ENCODE measurements around the gene PAX7. TPM values are rescaled to one million over a fixed set of nuclear protein-coding genes. Genes with fewer than 3 reads are reported as not detected.
A peak's percentile ranks its signal among the peaks of the same experiment; 100 is the strongest.

PAX7 gene
- polyA plus RNA-seq, 2 of the 4 experiments (the other 2 are of a cell fraction), result 0.23 to 0.48 TPM

DNA sequence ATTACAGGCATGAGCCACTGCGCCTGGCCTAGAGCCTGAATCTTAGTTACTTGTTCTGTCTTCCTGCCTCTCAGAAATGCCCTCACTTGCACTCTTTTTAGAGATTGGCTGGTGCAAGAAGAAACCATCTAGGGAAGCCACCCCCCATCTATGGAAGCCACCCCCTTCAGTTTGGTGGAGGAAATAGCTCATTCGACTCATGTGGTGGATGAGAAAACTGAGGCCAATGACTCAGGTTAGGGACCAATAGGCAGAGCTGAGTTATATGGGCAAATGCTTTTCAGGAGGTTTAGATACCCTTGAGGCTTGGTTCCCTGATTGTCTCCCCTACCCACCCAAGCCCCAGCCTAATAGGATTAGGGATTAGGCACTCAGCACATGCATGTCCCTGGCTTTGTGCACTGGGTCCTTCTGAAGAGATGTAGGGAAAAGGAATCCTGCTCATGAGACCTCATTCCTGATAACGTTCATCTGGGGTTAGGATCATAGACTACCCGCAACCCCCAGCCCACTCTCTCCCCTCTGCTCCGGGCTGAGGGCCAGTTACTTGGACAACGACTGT is 77.1 kb downstream of the PAX7 start:
- Histone ChIP-seq H3K4me1 (no peaks in the 10 kb centered on the region), H3K9me3 (no peaks in the 10 kb centered on the region)
- CTCF ChIA-PET, result no interaction called here

GRCh38 chr1:18710002-18710401 is 79.4 kb downstream of the PAX7 start:
- ChIA-PET POLR2A (no interaction called here), CTCF (interaction anchor here (1.6 kb wide), 1 partner anchor 113 kb away, joined by 7 read pairs; no protein-coding TSS in a partner anchor)
- FAIRE-seq (no peak), ATAC-seq (no peak), DNase-seq (ENCODE audit: low read depth in 1 of 2, low spot score in 1 of 2) (no peak)
- no peaks in the 10 kb centered on the region for H3K4me1 ChIP-seq
- H3K9me3 ChIP-seq, result no peaks in the 10 kb centered on the region
- TF ChIP-seq FOSL2 (IDR thresholded peaks at IDR 0.05) (no peak), FOSL2 (CRISPR knock-in tag; IDR thresholded peaks at IDR 0.05) (no peak), EHMT2 (IDR thresholded peaks at IDR 0.05; ENCODE audit: low read depth) (no peak), ZNF302 (CRISPR knock-in tag; IDR thresholded peaks at IDR 0.05) (no peak), JUNB (IDR thresholded peaks at IDR 0.05) (no peak), ATOH8 (CRISPR knock-in tag; IDR thresholded peaks at IDR 0.05; ENCODE audit: low read depth) (no peak), BHLHE40 (IDR thresholded peaks at IDR 0.05; ENCODE audit: low read depth, low read length) (no peak), ESRRA (IDR thresholded peaks at IDR 0.05; ENCODE audit: borderline replicate concordance, low read length) (no peak), EP300 (IDR thresholded peaks at IDR 0.05) (no peak), POLR2AphosphoS2 (conservative IDR thresholded peaks at IDR 0.05; ENCODE audit: low read length) (no peak), HOXB5 (CRISPR knock-in tag; IDR thresholded peaks at IDR 0.05) (no peak), CBX8 (IDR thresholded peaks at IDR 0.05) (no peak), RNF2 (IDR thresholded peaks at IDR 0.05; ENCODE audit: borderline replicate concordance, low read depth) (no peak), MAFK (IDR thresholded peaks at IDR 0.05; ENCODE audit: partially characterized antibody) (no peak), HOXB13 (CRISPR knock-in tag; IDR thresholded peaks at IDR 0.05; ENCODE audit: low read depth) (no peak), EHF (CRISPR knock-in tag; IDR thresholded peaks at IDR 0.05) (no peak), MYC (IDR thresholded peaks at IDR 0.05; ENCODE audit: borderline replicate concordance, low read length) (no peak), TP53 (CRISPR knock-in tag; IDR thresholded peaks at IDR 0.05) (no peak), CHD4 (IDR thresholded peaks at IDR 0.05; ENCODE audit: borderline replicate concordance) (no peak)
- TF ChIP-seq, protein P1, sequence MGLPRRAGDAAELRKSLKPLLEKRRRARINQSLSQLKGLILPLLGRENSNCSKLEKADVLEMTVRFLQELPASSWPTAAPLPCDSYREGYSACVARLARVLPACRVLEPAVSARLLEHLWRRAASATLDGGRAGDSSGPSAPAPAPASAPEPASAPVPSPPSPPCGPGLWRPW (IDR thresholded peaks at IDR 0.05), result no peak
- no peak overlapping the region for H3K4me2 ChIP-seq
- H3K27ac ChIP-seq, result no peak overlapping the region
- H3K4me3 ChIP-seq, result no peak overlapping the region
- 26% methylated on average over 3 of the region's 3 CpGs for WGBS (ENCODE audit: missing lambda C conversion rate)

More for the DNA sequence above, 77.1 kb downstream of the PAX7 start:
- 71% methylated on average over 6 of the region's 6 CpGs for WGBS (ENCODE audit: missing lambda C conversion rate)
- H3K4me3 ChIP-seq, result no peak overlapping the region
- DNase-seq (ENCODE audit: low read depth in 1 of 2, low spot score in 1 of 2) (no peak), ATAC-seq (no peak), FAIRE-seq (no peak)
- POLR2A ChIA-PET, result no interaction called here
- TF ChIP-seq FOSL2 (IDR thresholded peaks at IDR 0.05) (no peak), FOSL2 (CRISPR knock-in tag; IDR thresholded peaks at IDR 0.05) (no peak)
- H3K4me2 ChIP-seq, result no peak overlapping the region
- no peak overlapping the region for H3K27ac ChIP-seq

- DNase-seq (ENCODE audit: low read depth in 1 of 2, low spot score in 1 of 2) (no peak), ATAC-seq (no peak), FAIRE-seq (no peak)
- Histone ChIP-seq H3K9me3 (no peaks in the 10 kb centered on the region), H3K4me1 (no peaks in the 10 kb centered on the region), H3K4me2 (no peak overlapping the region), H3K4me3 (no peak overlapping the region), H3K27ac (no peak overlapping the region)
- TF ChIP-seq EHMT2 (IDR thresholded peaks at IDR 0.05; ENCODE audit: low read depth), result no peak
- peak; percentile 22 for TF ChIP-seq ZFP36 (IDR thresholded peaks at IDR 0.05; ENCODE audit: borderline replicate concordance, partially characterized antibody)
- ChIA-PET POLR2A (no interaction called here), CTCF (interaction anchor here (1.5 to 1.6 kb wide), 2 partner anchors 12 to 114 kb away, joined by 4 to 7 read pairs; no protein-coding TSS in a partner anchor)
- 47% methylated on average over 7 of the region's 8 CpGs for WGBS (ENCODE audit: missing lambda C conversion rate)
These were observed 80.4 kb downstream of the PAX7 start for GRCh38 chr1:18711003-18711402.
